ENCODE data around the gene MED12L. TPM values are rescaled to one million over a fixed set of nuclear protein-coding genes. Genes with fewer than 3 reads are reported as not detected.

MED12L gene
- total and polyA plus RNA-seq, 10 of the 15 experiments (the other 5 are each of a cell fraction or from before 2014, with no cell fraction given) = 0.01 to 0.06 (median 0.03) TPM; not detected in 2

- Histone ChIP-seq H3K4me2 (ENCODE audit: control insufficient read depth, insufficient read depth) (peak overlapping the region; percentile 31; the same call in 1 of the 2 replicates), H3K4me3 (no peak overlapping the region), H3K79me2 (ENCODE audit: control insufficient read depth, insufficient read depth, low read length) (no peaks in the 10 kb centered on the region), H3K36me3 (ENCODE audit: control insufficient read depth in 2 of 2, insufficient read depth in 2 of 2, low read length in 1 of 2) (no peaks in the 10 kb centered on the region), H3K4me1 (ENCODE audit: control insufficient read depth, insufficient read depth, low read length) (peaks cover 21% of the 10 kb centered on the region), H2AFZ (ENCODE audit: control insufficient read depth, low read depth, low read length) (peak overlapping the region; percentile 5; the same call in 1 of the 2 replicates), H4K20me1 (ENCODE audit: control insufficient read depth, insufficient read depth) (no peaks in the 10 kb centered on the region), H3K9me3 (replicated peaks; ENCODE audit: control insufficient read depth, insufficient read depth, low read length) (no peaks in the 10 kb centered on the region), H3K27me3 (replicated peaks in 1 of 2; ENCODE audit: control insufficient read depth in 2 of 2, insufficient read depth in 2 of 2, low read length in 1 of 2) (no peaks in the 10 kb centered on the region), H3K9ac (ENCODE audit: control insufficient read depth, insufficient read depth, low read length) (no peak overlapping the region), H3K27ac (ENCODE audit: control insufficient read depth, insufficient read depth) (no peak overlapping the region)
- ATAC-seq = peak; percentile 57
- TF ChIP-seq SPI1 (IDR thresholded peaks at IDR 0.05; ENCODE audit: borderline replicate concordance, insufficient read depth, low read depth, low read length) = peak; percentile 56; the same call in 1 of the 2 replicates
- TF ChIP-seq ZNF207 (IDR thresholded peaks at IDR 0.05; ENCODE audit: borderline replicate concordance) = no peak
- TF ChIP-seq ETV6 (conservative IDR thresholded peaks at IDR 0.05 in 1 of 2, IDR thresholded peaks at IDR 0.05 in 1 of 2; ENCODE audit: borderline replicate concordance in 1 of 2, low read depth in 1 of 2) = peak in 1 of 2 experiments; percentile 52; a peak in 2 of 4 replicates
- 0 out of 2 replicates have a peak, but pooled peaks have one; percentile 37 for TF ChIP-seq TCF12 (IDR thresholded peaks at IDR 0.05; ENCODE audit: low read depth, low read length)
- TF ChIP-seq BMI1 (IDR thresholded peaks at IDR 0.05; ENCODE audit: borderline replicate concordance) = no peak
- no peak for TF ChIP-seq KAT2A (conservative IDR thresholded peaks at IDR 0.05; ENCODE audit: control insufficient read depth, low read depth, low read length)
- 0 out of 2 replicates have a peak, but pooled peaks have one; percentile 20 for TF ChIP-seq NFIC (IDR thresholded peaks at IDR 0.05; ENCODE audit: low read depth, low read length)
- TF ChIP-seq, protein P1, sequence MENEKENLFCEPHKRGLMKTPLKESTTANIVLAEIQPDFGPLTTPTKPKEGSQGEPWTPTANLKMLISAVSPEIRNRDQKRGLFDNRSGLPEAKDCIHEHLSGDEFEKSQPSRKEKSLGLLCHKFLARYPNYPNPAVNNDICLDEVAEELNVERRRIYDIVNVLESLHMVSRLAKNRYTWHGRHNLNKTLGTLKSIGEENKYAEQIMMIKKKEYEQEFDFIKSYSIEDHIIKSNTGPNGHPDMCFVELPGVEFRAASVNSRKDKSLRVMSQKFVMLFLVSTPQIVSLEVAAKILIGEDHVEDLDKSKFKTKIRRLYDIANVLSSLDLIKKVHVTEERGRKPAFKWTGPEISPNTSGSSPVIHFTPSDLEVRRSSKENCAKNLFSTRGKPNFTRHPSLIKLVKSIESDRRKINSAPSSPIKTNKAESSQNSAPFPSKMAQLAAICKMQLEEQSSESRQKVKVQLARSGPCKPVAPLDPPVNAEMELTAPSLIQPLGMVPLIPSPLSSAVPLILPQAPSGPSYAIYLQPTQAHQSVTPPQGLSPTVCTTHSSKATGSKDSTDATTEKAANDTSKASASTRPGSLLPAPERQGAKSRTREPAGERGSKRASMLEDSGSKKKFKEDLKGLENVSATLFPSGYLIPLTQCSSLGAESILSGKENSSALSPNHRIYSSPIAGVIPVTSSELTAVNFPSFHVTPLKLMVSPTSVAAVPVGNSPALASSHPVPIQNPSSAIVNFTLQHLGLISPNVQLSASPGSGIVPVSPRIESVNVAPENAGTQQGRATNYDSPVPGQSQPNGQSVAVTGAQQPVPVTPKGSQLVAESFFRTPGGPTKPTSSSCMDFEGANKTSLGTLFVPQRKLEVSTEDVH (IDR thresholded peaks at IDR 0.05; ENCODE audit: low read depth, partially characterized antibody) = no peak
- peak; percentile 85 for TF ChIP-seq EED (IDR thresholded peaks at IDR 0.05; ENCODE audit: low read depth)
- TF ChIP-seq EGR1 (IDR thresholded peaks at IDR 0.05; ENCODE audit: borderline replicate concordance in 1 of 2, low read depth in 2 of 2, low read length in 2 of 2) = no peak
- peak; percentile 72 for TF ChIP-seq RUNX3 (IDR thresholded peaks at IDR 0.05; ENCODE audit: low read length)
- TF ChIP-seq PKNOX1 (IDR thresholded peaks at IDR 0.05) = no peak
- TF ChIP-seq SIX5 (IDR thresholded peaks at IDR 0.05; ENCODE audit: low read depth, low read length, severe bottlenecking) = no peak
- no peak for FAIRE-seq
- 23% methylated on average over 5 of the region's 5 CpGs for WGBS (ENCODE audit: insufficient coverage, insufficient replicate concordance, low lambda C conversion rate, missing lambda C conversion rate)
- intact Hi-C loops (cut with micrococcal nuclease; ENCODE audit: unreplicated experiment) = loop anchor here (2.0 kb wide), 1 partner anchor 32 kb away; the partner anchor contains the start of gene GPR171
- SMC1A ChIA-PET (ENCODE audit: uncharacterized antibody, unreplicated experiment) = interaction anchor here (1.1 to 2.0 kb wide), 7 partner anchors 8 to 115 kb away, joined by 3 to 5 read pairs (median 3); no protein-coding TSS in a partner anchor
- in situ Hi-C loops (cut with MboI) = loop anchor here (5.0 kb wide), 1 partner anchor 106 kb away; the partner anchor contains the start of gene P2RY14
- POLR2A ChIA-PET = no interaction called here
- no TSS peak for BruUV-seq (replicated peaks)
- RAD21 ChIA-PET (ENCODE audit: unreplicated experiment) = interaction anchor here (1.2 kb wide), 1 partner anchor 110 kb away, joined by 6 read pairs; no protein-coding TSS in a partner anchor
- CTCF ChIA-PET = interaction anchor here (0.7 to 2.4 kb wide), 4 partner anchors 36 to 111 kb away, joined by 3 to 8 read pairs (median 6); no protein-coding TSS in a partner anchor
- DNase-seq (ENCODE audit: low read depth, low spot score) = no peak
Measured at GRCh38 chr3:151171145-151171757, 85.8 kb downstream of the MED12L start.

All from GM12878 (cell line).